ENCODE data around the gene LGR5.

LGR5 gene

GRCh38 chr12:71439362-71439612 is 311 bp upstream of the LGR5 start:
- no peak for DNase-seq (ENCODE audit: low read depth)

GRCh38 chr12:71440345-71440762 is 756 bp downstream of the LGR5 start:
- no peak for DNase-seq (ENCODE audit: low read depth)

- no peak for DNase-seq (ENCODE audit: low read depth)
These were observed 1.5 kb downstream of the LGR5 start for GRCh38 chr12:71440763-71441748.

- DNase-seq (ENCODE audit: low read depth): no peak
These were observed 2.4 kb downstream of the LGR5 start for GRCh38 chr12:71441836-71442566.

GRCh38 chr12:71442567-71442931 is 3.0 kb downstream of the LGR5 start:
- no peak for DNase-seq (ENCODE audit: low read depth)

GRCh38 chr12:71445071-71445470 is 5.5 kb downstream of the LGR5 start:
- DNase-seq (ENCODE audit: low read depth): no peak

GRCh38 chr12:71447691-71448132 is 8.1 kb downstream of the LGR5 start:
- DNase-seq (ENCODE audit: low read depth): no peak

- no peak for DNase-seq (ENCODE audit: low read depth)
These were observed 8.6 kb downstream of the LGR5 start for GRCh38 chr12:71448150-71448581.

GRCh38 chr12:71449373-71450070 is 9.9 kb downstream of the LGR5 start:
- DNase-seq (ENCODE audit: low read depth): no peak

- no peak for DNase-seq (ENCODE audit: low read depth)
These were observed 12.4 kb downstream of the LGR5 start for GRCh38 chr12:71452006-71452405.

- DNase-seq (ENCODE audit: low read depth): no peak
These were observed 15.6 kb downstream of the LGR5 start for GRCh38 chr12:71455028-71455737.

- DNase-seq (ENCODE audit: low read depth): no peak
These were observed 16.7 kb downstream of the LGR5 start for GRCh38 chr12:71456316-71456715.

- DNase-seq (ENCODE audit: low read depth): no peak
These were observed 17.4 kb downstream of the LGR5 start for GRCh38 chr12:71456990-71457389.

GRCh38 chr12:71460318-71460717 is 20.7 kb downstream of the LGR5 start:
- DNase-seq (ENCODE audit: low read depth): no peak

GRCh38 chr12:71460850-71461609 is 21.4 kb downstream of the LGR5 start:
- no peak for DNase-seq (ENCODE audit: low read depth)

GRCh38 chr12:71461787-71462328 is 22.3 kb downstream of the LGR5 start:
- no peak for DNase-seq (ENCODE audit: low read depth)

GRCh38 chr12:71465796-71466195 is 26.2 kb downstream of the LGR5 start:
- DNase-seq (ENCODE audit: low read depth): no peak

GRCh38 chr12:71469258-71469750 is 29.7 kb downstream of the LGR5 start:
- DNase-seq (ENCODE audit: low read depth): peak; percentile 92

- no peak for DNase-seq (ENCODE audit: low read depth)
These were observed 32.9 kb downstream of the LGR5 start for GRCh38 chr12:71472441-71472911.

GRCh38 chr12:71474791-71475190 is 35.2 kb downstream of the LGR5 start:
- peak; percentile 6 for DNase-seq (ENCODE audit: low read depth)

GRCh38 chr12:71475280-71475679 is 35.7 kb downstream of the LGR5 start:
- peak; percentile 57 for DNase-seq (ENCODE audit: low read depth)
